ENCODE data around the gene ESPN. TPM values are rescaled to one million over a fixed set of nuclear protein-coding genes. Genes with fewer than 3 reads are reported as not detected.

Gene ESPN
- total and polyA plus RNA-seq, 2 of the 8 experiments (the other 6 are each of a cell fraction or from before 2014, with no cell fraction given) = 5.2 to 16.3 TPM

- H3K4me3 ChIP-seq (ENCODE audit: extremely low read depth in 1 of 4, insufficient read depth in 2 of 4, low read depth in 3 of 4, low read length in 4 of 4) = peak overlapping the region in 3 of 4 experiments; percentile 15 to 52 (median 19); a peak in 5 of 8 replicates
- no peak overlapping the region for H3K4ac ChIP-seq (replicated peaks; ENCODE audit: insufficient read length, low read depth, low read length)
- H2AK5ac ChIP-seq (ENCODE audit: low read depth, low read length) = no peak overlapping the region
- no peak overlapping the region for H2AFZ ChIP-seq (ENCODE audit: low read length)
- H3K79me2 ChIP-seq (ENCODE audit: control insufficient read depth in 1 of 2, insufficient read depth in 2 of 2, low read length in 2 of 2) = no peaks in the 10 kb centered on the region
- H3K27me3 ChIP-seq (replicated peaks in 1 of 4; ENCODE audit: control insufficient read depth in 3 of 4, extremely low read depth in 1 of 4, insufficient read depth in 3 of 4, low read length in 3 of 4) = peaks cover 63 to 87% (median 79%) of the 10 kb centered on the region in 4 experiments
- H4K20me1 ChIP-seq (replicated peaks in 1 of 2; ENCODE audit: control insufficient read depth in 1 of 2, insufficient read depth in 2 of 2, low read length in 2 of 2) = peaks cover 0 to 7% of the 10 kb centered on the region in 2 experiments
- H4K91ac ChIP-seq (replicated peaks; ENCODE audit: insufficient read length, low read length) = no peak overlapping the region
- peak overlapping the region; percentile 26 to 67 for H3K4me2 ChIP-seq (ENCODE audit: insufficient read depth in 1 of 2, low read depth in 2 of 2, low read length in 2 of 2)
- H2BK15ac ChIP-seq (ENCODE audit: low read length) = 0 out of 2 replicates have a peak overlapping the region, but pooled peaks have one; percentile 72
- H3K36me3 ChIP-seq (ENCODE audit: control insufficient read depth in 2 of 4, insufficient read depth in 4 of 4, low read length in 3 of 4) = peaks cover 0 to 12% (median 0%) of the 10 kb centered on the region in 4 experiments; a peak in 1 of 8 replicates
- H3K23me2 ChIP-seq (ENCODE audit: low read depth, low read length) = peaks cover 17% of the 10 kb centered on the region; the same call in 1 of the 2 replicates
- H3K23ac ChIP-seq (ENCODE audit: insufficient read length) = no peak overlapping the region
- 19% methylated on average over 24 of the region's 24 CpGs; no CpG with 5 or more reads in 1 of the 2 experiments for WGBS, 2 experiments (ENCODE audit: extremely low coverage in 1 of 2, insufficient coverage in 1 of 2, insufficient read length in 1 of 2, insufficient replicate concordance in 2 of 2, low coverage in 1 of 2, low lambda C conversion rate in 2 of 2, missing lambda C conversion rate in 1 of 2)
- peak overlapping the region; percentile 33 for H2BK120ac ChIP-seq (replicated peaks; ENCODE audit: low read depth, low read length)
- ChIA-PET POLR2A (ENCODE audit: partially characterized antibody) (interaction anchor here (0.7 to 3.4 kb wide), 3 partner anchors 16 to 225 kb away, joined by 3 to 15 read pairs (median 4); no protein-coding TSS in a partner anchor), CTCF (ENCODE audit: partially characterized antibody) (interaction anchor here (0.7 to 58.4 kb wide), 37 partner anchors 10 to 1512 kb away, joined by 3 to 1769 read pairs (median 4); partner anchors contain the start of genes TNFRSF25 and ZBTB48)
- no peak overlapping the region for H2BK20ac ChIP-seq (ENCODE audit: low read length)
- H3K4me1 ChIP-seq (replicated peaks in 1 of 4; ENCODE audit: control insufficient read depth in 3 of 4, insufficient read depth in 4 of 4, low read length in 3 of 4) = peaks cover 0 to 30% (median 11%) of the 10 kb centered on the region in 4 experiments; a peak in 5 of 7 replicates
- H3K18ac ChIP-seq (ENCODE audit: extremely low read depth, low read length) = no peak overlapping the region
- FAIRE-seq = no peak
- no peak overlapping the region for H3K9ac ChIP-seq (replicated peaks in 1 of 4; ENCODE audit: extremely low read depth in 1 of 4, low read depth in 3 of 4, low read length in 3 of 4)
- no peak overlapping the region for H3K56ac ChIP-seq (replicated peaks; ENCODE audit: insufficient read length, low read depth, low read length)
- H3K9me3 ChIP-seq (ENCODE audit: insufficient read depth in 2 of 2, low read depth in 1 of 2, low read length in 1 of 2) = no peaks in the 10 kb centered on the region
- peak overlapping the region; percentile 48 for H4K8ac ChIP-seq (ENCODE audit: extremely low read depth, insufficient read depth, low read length)
- 0 out of 2 replicates have a peak overlapping the region, but pooled peaks have one; percentile 50 for H2BK12ac ChIP-seq (ENCODE audit: low read depth, low read length)
- no peak overlapping the region for H3K14ac ChIP-seq (ENCODE audit: insufficient read length)
- DNase-seq (ENCODE audit: low read depth in 1 of 2, low spot score in 2 of 2) = peak; percentile 57 to 92
- H2BK5ac ChIP-seq (ENCODE audit: low read depth, low read length) = no peak overlapping the region
- no peaks in the 10 kb centered on the region for H3K79me1 ChIP-seq (ENCODE audit: low read depth, low read length)
- no peak overlapping the region for H4K5ac ChIP-seq (ENCODE audit: insufficient read length, low read depth, low read length)
- H3K27ac ChIP-seq (ENCODE audit: low read depth, low read length) = no peak overlapping the region
- TF ChIP-seq SIN3A (conservative IDR thresholded peaks at IDR 0.05 in 1 of 2, IDR thresholded peaks at IDR 0.05 in 1 of 2; ENCODE audit: low read depth in 1 of 2, low read length in 2 of 2) (0 out of 4 replicates have a peak, but pooled peaks of 1 of the 2 experiments have one; percentile 49), KDM4A (IDR thresholded peaks at IDR 0.05; ENCODE audit: low read depth, low read length, severe bottlenecking) (no peak), ATF3 (IDR thresholded peaks at IDR 0.05; ENCODE audit: insufficient read depth, low read depth, low read length) (0 out of 2 replicates have a peak, but pooled peaks have one; percentile 3), CHD2 (IDR thresholded peaks at IDR 0.05; ENCODE audit: low read length) (no peak), CREB1 (IDR thresholded peaks at IDR 0.05) (peak; percentile 35; the same call in 1 of the 2 replicates), NANOG (IDR thresholded peaks at IDR 0.05; ENCODE audit: insufficient read depth, low read depth, low read length, poor library complexity, severe bottlenecking) (peak; percentile 30), TEAD4 (IDR thresholded peaks at IDR 0.05; ENCODE audit: low read depth, low read length) (0 out of 2 replicates have a peak, but pooled peaks have one; percentile 7), SUZ12 (IDR thresholded peaks at IDR 0.05; ENCODE audit: low read length) (peak; percentile 38; the same call in 1 of the 2 replicates), FOSL1 (IDR thresholded peaks at IDR 0.05; ENCODE audit: insufficient read depth, low read depth, low read length) (no peak), CTBP2 (IDR thresholded peaks at IDR 0.05; ENCODE audit: borderline replicate concordance, insufficient read depth, insufficient read length, low read length) (no peak)
These were observed 1.1 kb upstream of the ESPN start for GRCh38 chr1:6423321-6423999.

All from H1 (cell line).